Right ventricle myocardium inferior (tissue), 1 donor: Measurements from ENCODE around the gene RNF144B. TPM values are rescaled to one million over a fixed set of nuclear protein-coding genes. Genes with fewer than 3 reads are reported as not detected.
A peak's percentile ranks its signal among the peaks of the same experiment; 100 is the strongest.

ENCODE experiments used
- ATAC-seq: fragments of 200-7000 bp; cut with Tn5 transposase; one replicate; pipeline ENCODE4 v1.9.1; 2020; ENCODE audit warnings: mild to moderate bottlenecking, moderate library complexity
- DNase-seq: peaks from one replicate; pipeline ENCODE4 v3.0.0; 2021; ENCODE audit errors: missing footprints
- intact Hi-C: fragments of 100-400 bp; cut with DNase I; formaldehyde crosslinking; loops from one replicate; pipeline ENCODE4 v1.11.0; 2022
- total RNA-seq: library from RNA; stranded (reverse); fragmentation: NEBNext Ultra II Directional; extraction: Animal tissue kit (Norgen Biotek cat#: 25700); gene quantifications from one replicate; pipeline ENCODE4 v1.2.1, GENCODE V29; 2021
- donor health status: DM: no; HTN: yes; CAD: no; lungs with severe emphysema.

The RNF144B gene
- total RNA-seq, 1 donor from 2014 or later, result 18.2 TPM

DNA sequence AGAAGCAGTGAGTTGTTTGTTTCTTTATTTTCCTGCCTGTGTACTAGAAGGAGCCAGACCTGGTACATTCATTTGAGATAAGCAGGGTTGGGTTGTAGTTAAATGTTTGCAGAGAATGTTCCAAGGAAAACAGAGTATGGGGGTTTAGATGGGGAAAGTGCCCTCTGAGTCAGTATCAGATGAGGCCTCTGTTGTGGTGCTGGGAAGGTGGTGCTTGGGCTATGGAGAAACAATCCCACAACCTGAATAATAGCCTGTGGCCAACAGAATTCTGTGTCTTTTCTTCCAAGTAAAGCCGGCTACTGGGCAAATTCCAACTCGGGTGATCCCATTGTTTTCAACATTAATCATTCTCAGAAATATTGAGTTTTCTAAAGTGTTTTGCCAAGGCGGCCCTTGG is 109.3 kb downstream of the RNF144B start:
- intact Hi-C loops, result no loop called here
- DNase-seq (no peak), ATAC-seq (no peak)

DNA sequence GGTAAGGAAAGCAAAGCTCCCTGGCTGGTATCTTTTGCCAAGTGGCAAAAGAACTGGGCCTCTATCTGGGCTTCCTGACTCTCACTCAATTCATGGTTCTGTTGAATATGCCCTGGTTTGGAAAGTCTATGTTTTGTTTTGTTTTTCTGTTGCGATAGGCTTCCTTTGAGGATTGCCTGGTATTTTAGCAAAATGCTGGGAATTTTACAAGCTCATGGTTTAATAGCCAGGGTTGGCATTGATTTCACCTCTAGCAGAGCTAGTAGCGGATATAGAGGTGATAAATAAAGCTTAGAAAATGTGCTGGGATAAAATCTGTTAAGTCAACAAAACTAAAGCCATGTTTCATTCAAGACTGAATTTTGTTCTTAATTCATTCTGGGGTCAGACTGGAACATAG is 109.9 kb downstream of the RNF144B start:
- intact Hi-C loops, result no loop called here
- ATAC-seq, result no peak
- no peak for DNase-seq

DNA sequence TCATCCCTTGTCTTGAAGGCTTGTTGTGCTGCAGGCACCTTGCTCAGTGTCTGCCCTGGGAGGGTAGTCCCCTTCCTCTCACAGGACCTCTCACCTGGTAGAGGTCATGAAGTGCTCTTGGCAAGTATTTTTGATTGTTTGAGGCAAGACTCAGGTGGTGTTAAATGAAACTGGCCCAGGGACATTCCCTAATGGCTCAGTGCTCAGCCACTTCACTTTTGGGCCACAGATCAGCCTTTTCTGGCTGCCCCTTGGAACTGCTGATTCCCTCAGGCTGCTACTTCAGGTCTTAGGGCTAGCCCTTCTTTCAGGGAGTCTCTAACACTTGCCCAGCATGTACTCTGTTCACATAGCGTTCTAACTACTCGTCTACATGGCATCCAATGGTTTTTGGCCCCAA is 111.3 kb downstream of the RNF144B start:
- ATAC-seq (no peak), DNase-seq (no peak)
- intact Hi-C loops, result no loop called here

DNA sequence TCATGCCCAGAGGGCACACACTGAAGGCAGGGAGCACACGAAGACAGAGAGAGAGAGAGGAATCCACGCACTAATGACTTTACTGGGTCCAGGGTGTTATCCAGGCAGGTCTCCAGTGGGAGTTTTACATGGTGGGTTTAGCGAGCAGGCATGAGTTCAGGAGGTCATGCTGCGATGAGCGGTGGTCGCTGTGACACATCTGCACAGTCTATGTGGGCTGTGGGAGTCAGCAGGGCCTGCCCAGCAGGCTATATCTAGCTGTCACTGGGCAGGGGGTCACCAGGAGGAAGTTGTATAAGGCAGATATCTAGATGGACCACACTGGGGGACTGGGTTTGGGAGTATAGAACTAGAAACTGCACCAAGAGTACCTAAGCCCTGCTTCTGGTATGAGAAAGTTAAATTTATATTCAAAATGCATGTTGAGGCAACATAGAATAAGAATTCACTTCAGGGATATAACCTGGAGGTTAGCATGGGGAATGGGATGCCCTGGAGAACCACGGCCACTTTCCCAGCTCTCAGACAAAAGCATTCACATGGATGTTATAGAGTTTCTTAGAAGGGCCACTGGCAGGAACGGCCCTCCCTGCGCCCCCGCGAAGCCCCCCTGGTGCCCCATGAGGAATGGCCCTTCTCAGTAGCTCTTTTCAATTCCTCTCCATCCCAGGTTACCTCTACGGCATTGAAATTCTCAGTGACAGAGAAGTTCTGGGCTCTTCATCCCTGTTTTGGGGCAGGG is 113.9 kb downstream of the RNF144B start:
- intact Hi-C loops, result loop anchor here (10.0 kb wide), 1 partner anchor 96 kb away; no protein-coding TSS in a partner anchor
- DNase-seq, result no peak
- ATAC-seq, result no peak

DNA sequence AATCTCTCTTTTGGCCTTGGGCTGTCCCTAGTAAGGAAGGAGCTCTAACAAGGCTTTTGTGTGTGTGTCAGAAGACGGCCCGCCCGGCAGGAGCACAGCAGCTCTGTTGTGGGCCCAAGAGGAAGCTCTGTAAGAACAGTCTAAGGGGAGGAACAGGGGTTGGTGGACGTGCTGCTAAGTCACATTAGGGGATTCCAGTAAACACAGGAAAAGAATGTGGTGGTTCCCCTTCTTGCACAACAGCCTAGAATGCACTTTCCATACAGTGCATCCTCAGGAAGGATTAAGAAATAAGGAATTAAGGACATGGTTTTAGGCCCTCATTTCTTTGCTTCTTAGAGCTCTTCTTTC is 114.5 kb downstream of the RNF144B start:
- ATAC-seq (peak; percentile 77), DNase-seq (peak; percentile 87)
- intact Hi-C loops, result loop anchor here (10.0 kb wide), 1 partner anchor 97 kb away; no protein-coding TSS in a partner anchor

DNA sequence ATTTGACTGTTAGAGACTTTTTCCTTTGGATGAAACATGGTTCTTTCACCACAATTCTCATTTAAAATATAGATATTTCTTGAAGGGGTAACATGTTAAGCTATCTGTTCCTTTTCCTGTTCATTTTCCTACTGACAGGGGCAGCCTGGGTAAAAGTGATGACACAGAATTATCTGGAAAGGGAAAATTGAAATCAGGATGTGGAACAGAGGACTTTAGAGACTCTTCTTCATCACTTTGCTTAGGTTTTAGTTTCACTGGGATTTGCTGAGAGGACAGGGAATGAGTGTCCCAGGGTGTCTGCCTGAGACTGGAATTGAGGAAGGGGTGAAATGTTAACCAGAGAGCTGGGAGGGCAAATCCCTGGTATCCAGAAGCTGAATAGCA is 116.0 kb downstream of the RNF144B start:
- intact Hi-C loops, result loop anchor here (1.0 to 10.0 kb wide), 2 partner anchors 98 to 179 kb away; no protein-coding TSS in a partner anchor
- DNase-seq, result no peak
- ATAC-seq, result no peak

DNA sequence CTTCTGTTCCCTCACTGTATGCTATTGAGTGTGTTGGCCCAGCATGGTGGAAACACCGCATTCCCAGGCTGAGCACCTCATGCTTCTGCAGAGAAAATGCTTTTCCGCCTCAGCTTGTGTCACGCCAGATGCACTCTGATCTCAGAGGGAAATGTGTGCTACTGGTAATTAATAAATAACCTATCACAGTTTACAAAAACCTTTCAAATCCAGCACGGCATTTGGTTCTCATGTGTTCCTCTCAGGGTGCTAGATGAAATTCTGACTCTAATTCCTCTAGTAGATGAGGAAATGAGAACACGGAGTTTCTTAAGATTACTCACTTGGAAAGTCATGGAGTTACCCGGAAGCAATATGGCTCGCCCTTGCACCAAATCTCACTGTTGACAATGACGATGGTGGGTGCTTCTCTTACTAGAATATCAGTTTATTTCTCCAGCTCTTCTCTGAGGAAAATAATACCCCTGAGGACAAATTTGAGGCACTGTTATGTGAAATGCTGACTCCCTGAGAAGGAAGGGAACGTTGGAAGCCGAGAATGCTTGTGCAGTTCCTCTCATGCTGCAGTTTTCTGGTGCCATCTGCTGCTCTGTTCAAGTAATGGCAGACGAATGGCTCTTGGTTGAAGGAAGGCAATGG is 116.6 kb downstream of the RNF144B start:
- DNase-seq (no peak), ATAC-seq (peak; percentile 71)
- intact Hi-C loops, result loop anchor here (1.0 to 10.0 kb wide), 3 partner anchors 99 to 239 kb away; partner anchors contain the start of gene DEK

DNA sequence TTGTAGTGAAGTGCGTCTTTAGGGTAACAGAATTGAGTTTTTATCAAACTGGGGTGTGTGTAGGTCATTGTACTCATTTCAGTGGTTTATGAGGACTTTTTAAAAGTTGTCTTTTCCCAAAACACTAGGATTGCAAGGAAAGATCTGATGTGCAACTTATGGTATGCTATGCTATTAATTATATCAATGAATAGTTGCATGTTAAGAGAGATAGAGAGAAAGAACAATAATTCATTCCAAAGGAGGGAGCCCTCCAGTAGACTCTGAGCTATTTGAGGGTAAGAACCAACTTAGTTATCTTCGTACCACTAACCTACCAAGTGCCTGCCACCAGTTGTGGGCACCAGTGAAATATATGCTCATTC is 117.1 kb downstream of the RNF144B start:
- no peak for ATAC-seq
- DNase-seq, result no peak
- intact Hi-C loops, result loop anchor here (2.0 to 10.0 kb wide), 2 partner anchors 99 to 239 kb away; partner anchors contain the start of gene DEK

DNA sequence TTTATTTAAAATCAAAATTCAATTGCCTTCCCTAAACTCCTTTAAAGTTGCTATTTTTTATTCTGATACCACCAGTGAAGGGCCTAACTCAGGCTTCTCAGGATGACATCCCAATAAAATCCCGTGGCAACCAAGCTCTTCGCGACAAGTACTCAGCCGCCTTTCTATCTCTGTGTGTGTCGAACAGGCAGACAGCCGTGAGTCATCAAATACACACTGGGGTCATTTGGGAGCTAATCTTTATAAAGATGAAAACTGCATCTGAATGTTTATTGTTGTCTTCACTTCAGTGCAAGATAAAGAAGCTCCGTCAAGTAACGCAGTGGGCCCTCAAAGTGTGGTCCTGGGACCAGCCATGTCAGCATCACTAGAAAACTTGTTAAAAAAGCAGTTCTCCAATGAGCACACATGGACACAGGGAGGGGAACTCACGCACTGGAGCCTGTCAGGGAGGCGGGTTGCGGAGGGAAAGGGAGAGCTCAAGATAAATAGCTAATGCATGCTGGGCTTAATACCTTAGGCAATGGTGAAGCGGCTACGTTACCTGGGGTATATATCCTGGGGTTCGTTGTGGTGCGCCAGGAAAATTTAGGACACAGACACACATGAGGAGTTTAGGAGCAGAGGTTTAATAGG is 119.3 kb downstream of the RNF144B start:
- no peak for DNase-seq
- no peak for ATAC-seq
- intact Hi-C loops, result loop anchor here (10.0 kb wide), 1 partner anchor 102 kb away; no protein-coding TSS in a partner anchor

DNA sequence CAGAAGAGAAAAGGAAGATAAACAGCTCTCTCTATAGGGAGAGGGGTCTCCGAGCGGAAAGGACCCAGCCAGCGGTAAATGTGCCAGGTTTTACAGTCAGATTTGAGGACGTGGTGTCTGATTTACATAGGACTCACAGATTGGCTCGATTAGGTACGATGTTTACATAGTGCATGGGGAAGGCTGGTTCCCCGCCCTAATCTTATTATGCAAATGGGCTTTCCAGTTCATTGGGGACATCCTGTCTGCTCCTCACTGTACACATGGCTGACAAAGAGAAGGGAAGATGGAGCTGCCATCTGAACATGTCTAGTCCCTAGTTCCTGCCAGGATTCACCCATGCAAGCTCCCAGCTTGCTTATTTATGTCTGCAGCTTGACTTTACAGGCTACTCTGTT is 119.9 kb downstream of the RNF144B start:
- ATAC-seq (no peak), DNase-seq (no peak)
- intact Hi-C loops, result loop anchor here (10.0 kb wide), 1 partner anchor 102 kb away; no protein-coding TSS in a partner anchor

DNA sequence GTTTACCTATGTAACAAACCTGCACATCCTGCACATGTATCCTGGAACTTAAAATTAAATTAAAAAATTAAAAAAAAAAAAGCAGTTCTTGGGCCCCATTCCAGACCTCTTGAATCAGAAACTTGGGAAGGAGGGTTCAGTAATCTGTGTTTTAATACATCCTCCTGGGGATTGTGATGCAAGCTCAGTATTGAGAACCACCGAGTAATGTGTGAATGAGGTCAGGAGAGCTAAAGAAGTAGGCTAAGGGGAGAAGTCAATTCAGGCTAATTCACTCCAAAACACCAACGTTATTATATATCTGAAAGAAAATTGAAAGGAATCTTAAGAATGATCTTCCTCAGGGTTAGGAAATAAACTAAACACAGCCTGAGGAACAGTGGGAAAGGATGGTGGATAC is 120.4 kb downstream of the RNF144B start:
- intact Hi-C loops, result loop anchor here (10.0 kb wide), 1 partner anchor 103 kb away; no protein-coding TSS in a partner anchor
- DNase-seq (no peak), ATAC-seq (no peak)

DNA sequence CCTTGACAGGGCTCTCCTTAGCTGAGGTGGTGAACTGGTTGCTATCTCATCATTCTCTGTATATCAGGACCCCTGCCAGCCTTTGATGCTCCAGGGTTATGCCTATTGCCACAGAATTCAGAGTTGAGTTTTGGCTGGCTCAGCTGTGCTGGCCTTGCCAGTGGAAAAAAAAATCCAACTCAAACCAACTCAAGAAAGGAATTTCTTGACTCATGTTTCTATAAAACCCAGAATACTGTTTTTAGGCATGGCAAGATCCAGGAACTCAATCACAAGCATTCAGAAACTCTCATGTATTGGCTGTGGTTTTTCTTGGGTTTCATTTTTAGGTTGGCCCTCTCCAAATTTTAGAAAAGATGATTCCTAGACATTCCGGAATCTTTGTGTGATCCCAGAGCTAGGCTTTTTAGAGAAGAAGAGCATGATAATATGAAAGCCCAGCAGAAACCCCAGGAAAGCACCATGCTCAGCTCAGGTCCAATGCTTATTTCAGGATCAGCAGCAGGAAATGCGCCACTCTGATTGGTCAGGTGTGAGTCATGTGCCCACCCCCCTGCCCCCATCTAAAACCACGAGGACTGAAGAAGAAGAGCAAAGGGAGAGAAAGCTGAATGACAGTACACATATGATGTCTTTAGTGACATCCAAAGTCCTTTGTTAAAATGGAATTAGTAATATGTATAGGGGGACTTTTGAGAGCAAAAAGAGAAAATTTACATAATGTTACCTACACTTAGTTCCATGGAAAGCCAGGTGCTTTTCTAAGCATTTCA is 122.9 kb downstream of the RNF144B start:
- no peak for ATAC-seq

DNA sequence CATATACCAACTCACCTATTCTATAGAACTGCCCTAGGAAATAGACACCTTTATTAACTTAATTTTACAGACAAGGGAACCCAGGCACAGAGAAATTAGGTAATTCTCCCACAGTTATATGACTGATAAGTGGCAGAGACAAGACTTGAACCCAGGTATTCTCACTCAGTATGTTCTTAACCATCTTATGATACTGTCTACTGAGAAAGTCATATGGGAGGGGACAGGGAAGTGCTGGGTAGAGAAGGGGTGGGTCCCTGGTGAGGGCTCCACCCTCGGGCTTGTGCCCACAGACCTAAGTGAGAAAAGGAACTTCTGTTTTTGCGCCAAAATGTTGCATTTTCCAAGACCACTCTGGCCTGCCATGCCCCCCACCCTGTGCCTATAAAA is 123.5 kb downstream of the RNF144B start:
- no peak for ATAC-seq
- intact Hi-C loops, result no loop called here
- DNase-seq, result peak; percentile 55

More for the DNA sequence above, 122.9 kb downstream of the RNF144B start:
- no peak for DNase-seq
- intact Hi-C loops, result loop anchor here (10.0 kb wide), 1 partner anchor 105 kb away; no protein-coding TSS in a partner anchor

DNA sequence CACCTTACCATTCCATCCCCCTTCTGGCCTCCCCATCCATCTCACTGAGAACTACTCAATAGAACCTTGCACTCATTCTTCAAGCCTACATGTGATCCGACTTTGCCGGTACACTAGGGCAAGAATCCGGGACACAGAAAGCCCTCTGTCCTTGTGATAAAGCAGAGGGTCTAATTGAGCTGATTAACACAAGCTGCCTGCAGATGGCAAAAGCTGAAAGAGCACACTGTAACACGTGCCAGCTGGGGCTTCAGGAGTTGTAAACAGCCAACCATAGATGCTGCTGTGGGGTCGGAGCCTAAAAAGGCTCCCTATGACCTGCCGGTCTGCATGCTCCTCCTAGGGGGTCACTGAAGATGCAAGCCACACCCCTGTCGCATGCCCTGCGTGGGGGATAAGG is 124.1 kb downstream of the RNF144B start:
- DNase-seq (no peak), ATAC-seq (no peak)
- intact Hi-C loops, result no loop called here

DNA sequence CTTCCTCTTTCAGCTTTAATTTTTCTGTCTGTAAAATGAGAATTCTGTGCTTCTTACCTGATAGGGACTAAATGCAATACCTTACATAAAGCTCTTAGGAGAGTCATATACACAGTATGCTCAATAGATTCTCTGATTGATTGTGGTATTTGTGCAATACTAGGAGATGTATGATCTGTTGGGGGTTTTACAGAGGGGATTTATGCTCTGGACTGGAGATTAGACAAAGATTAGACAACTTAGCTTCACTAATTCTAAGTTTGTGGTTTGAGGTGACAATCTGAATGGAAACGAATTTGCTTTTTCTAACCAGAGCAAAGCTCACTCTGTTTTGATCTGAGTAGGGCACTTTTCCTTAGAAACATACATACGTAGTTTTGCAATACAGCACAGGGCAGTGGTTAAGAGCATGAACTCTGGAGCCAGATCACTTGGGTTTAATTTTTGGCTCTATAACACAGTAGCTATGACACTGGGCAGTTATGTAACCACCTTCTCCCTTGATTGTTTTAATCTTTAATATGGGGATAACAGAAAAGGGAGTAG is 126.2 kb downstream of the RNF144B start:
- intact Hi-C loops, result no loop called here
- ATAC-seq (no peak), DNase-seq (no peak)

DNA sequence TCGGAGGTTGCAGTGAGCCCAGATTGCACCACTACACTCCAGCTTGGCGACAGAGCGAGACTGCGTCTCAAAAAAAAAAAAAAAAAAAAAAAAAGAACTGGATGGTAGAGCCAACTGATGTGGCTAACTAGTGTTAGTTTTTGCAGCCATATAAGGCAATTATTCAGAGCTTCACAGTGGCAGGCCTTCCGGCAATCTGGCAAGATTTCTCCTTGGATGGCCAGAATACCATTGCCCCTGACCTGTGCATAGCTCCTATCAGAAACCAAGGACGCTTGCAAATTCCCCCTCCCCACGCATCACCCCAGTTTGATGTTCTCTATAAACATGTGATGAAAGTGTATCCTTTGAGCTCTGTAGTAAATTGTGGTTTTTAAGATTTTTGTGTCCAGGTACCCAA is 127.0 kb downstream of the RNF144B start:
- ATAC-seq, result no peak
- intact Hi-C loops, result no loop called here

DNA sequence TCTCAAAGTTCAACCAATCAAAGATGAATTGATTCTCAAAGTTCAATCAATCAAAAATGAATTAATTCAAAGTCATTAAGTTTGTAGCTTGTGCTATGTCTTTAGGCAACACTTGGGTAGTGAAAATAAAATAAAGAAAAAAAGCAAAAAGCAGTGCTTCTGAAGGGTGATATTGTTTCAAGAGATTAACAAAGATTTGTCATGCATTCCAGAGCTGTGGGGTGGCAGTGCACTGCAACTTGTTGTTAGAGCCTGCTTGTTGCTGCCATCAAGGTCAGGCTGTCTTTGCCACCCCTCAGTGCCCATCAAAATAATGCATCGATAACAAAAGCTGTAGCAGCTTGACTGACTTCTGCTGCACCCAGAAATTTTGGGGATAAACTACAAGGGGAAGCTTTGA is 128.6 kb downstream of the RNF144B start:
- intact Hi-C loops, result no loop called here
- no peak for DNase-seq
- no peak for ATAC-seq

More for the DNA sequence above, 127.0 kb downstream of the RNF144B start:
- no peak for DNase-seq
